GM19395 (cell line): ENCODE data around the gene TMEFF1.
A peak's percentile ranks its signal among the peaks of the same experiment; 100 is the strongest.

Experiments
- ATAC-seq: cut with Tn5 transposase; IDR thresholded peaks from one replicate; pipeline ENCODE4 v1.9.1; 2021; ENCODE audit warnings: mild to moderate bottlenecking, moderate library complexity; ENCODE audit not compliant: unreplicated experiment

Gene TMEFF1

DNA sequence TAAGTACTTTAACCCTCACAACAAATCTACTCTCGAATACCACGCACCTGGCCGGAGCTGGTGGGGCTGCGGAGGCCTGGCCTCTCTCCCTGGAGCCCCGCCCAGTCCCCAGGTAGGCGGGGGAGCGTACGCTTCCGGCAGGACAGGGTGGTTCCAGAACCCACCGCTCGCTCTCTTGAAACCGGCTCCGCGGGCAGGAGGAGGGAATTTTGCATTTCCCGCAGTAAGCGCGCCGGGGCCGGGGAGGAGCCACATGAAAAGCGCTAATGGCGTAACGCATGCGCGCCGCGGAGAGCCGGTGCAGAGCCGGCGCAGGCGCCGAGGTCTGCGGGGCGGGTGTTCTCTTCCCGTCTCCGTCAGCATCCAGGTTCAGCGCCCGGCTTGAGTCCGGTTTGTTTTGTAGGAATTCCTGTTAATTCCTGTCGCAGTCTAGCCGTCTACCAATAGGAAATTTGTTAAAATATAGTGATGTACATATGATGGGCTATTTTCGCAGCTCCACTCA, 125.7 kb downstream of the TMEFF1 start:
- peak; percentile 79 for ATAC-seq

DNA sequence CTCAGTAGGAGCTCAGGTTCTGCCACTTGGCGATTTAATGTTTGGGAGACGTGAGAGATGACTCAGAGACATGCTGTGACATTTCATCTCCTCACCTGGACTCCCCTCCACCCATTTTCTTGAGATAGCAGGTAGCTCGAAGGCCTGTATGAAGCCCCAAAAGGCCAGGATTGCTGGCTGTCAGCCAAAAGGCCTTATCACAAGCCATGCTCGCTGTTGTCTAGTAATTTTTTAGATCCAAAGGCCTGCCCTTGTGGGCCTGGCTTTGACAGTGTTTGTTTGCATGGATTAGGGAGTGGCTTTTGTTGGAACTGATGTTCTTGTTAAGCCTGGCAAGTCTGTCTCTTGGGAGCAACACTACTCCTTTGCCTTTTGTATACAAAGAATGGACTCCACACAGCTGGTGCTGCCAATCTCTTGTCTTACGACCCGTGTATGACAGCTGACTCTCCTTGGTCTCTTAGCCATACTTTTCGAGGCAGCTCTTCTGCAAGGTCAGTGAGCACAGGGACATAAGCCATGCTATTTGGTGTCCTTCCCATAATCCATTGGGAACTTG, 127.7 kb downstream of the TMEFF1 start:
- ATAC-seq, result no peak

DNA sequence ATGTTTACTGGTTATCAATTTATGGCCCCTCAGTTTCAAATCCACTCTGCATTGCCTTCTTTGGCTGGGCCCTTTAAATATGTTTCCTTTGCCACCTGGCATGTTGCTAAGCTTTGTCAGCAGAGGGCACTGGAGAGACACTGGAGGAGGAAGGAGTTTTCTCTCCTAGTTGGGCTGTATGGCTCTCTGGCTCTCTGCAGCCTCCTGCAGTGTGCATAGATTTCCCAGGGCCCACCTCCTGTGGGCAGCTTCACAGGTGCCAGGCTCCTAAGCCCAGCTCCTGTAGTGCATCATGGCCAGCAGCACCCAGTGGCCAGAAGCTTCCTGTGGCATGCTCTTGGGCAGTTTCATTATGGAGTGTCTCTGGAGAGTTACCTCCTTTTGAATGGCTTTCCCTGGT, 128.3 kb downstream of the TMEFF1 start:
- ATAC-seq, result peak; percentile 65

DNA sequence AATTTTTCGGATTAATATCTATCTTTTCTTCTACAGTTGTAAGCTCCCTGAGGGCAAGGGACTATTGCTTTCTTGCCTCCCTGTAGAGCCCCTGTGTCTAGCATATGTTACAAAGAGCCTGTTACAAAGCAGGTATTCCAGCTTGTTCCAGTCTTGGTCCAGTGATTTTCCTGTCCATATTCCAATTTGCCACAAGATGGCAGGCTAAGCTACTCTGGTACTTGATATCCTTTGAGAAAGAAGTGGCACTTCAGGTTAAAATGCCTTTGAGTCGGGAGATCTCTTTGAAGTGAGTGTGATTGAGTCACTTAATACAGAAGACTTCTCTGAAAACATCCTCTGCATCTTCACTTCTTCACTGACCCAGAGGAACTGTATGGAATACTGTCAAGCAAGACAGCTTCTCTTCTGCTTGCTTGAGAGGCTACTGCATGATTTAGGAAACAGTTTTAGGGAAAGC, 129.4 kb downstream of the TMEFF1 start:
- ATAC-seq, result no peak

DNA sequence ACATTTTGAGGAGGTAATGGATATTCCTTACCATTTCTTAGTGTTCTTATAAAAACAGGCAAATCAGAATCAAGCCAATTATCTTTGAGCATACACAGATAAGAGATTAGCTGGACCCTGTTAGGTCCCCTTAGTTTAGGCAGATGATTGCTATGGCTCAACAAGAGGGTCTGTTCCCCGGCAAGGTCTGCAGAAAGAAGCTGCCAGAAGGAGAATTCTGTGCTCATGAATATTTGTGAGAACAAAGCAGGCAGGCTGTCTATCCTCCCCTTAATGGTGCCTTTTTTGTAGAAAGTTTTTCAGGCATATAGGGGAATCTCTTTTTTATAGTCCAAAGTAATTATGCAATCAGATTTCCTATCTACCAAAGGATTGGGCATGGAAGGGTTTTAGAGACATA, 132.5 kb downstream of the TMEFF1 start:
- no peak for ATAC-seq

DNA sequence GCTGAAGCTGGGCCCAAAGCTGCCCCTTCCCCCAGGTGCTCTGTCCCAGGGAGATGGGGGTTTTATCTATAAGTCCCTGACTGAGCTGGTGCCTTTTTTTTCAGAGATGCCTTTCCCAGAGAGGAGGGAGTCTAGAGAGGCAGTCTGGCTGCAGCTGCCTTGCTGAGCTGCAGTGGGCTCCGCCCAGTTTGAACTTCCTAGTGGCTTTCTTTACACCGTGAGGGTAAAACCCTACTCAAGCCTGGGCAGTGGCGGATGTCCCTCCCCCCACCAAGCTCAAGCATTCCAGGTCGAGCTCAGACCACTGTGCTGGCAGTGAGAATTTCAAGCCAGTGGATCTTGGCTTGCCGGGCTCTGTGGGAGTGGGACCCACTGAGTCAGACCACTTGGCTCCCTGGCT, 146.2 kb downstream of the TMEFF1 start:
- no peak for ATAC-seq

DNA sequence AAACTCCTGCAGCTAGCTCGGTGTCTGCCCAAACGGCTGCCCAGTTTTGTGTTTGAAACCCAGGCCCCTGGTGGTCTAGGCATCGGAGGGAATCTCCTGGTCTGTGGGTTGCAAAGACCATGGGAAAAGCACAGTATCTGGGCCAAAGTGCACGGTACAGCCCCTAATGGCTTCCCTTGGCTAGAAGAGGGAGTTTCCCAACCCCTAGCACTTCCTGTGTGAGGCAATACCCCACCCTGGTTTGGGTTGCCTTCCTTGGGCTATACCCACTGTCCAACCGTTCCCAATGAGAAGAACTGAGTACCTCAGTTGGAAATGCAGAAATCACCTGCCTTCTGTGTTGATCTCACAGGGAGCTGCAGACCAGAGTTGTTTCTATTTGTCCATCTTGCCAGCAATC, 146.7 kb downstream of the TMEFF1 start:
- ATAC-seq, result no peak

DNA sequence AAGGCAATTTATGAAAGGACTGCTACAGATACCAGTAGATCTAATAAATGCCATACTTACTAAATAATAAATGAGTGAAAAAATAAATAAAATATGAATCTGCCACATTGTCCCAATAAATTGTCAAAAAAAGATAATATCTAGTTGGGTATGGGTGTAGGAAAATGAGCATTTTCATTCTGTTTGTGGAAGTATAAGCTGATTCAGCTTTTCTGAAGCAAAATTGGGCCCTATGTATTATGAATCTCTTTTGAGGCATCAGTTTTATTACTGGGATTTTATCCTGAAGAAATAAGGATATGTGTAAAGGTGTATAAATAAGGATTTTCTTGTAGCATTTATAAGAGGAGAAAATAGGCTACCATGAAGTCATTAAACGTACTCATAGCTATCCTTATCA, 151.0 kb downstream of the TMEFF1 start:
- no peak for ATAC-seq

DNA sequence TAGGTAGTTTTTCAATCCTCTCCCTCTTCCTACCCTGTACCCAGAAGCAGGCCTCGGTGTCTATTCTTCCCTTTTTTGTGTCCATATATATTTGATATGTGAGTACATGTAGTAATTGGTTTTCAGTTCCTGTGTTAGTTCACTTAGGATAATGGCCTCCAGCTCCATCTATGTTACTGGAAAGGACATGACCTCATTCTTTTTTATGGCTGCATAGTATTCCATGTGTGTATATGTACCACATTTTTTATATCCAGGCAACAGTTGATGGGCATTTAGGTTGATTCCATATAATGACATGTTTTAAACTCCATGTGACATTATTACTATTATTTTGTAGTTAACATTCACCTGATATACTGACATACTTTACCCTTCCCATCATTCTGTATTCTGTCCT, 154.0 kb downstream of the TMEFF1 start:
- ATAC-seq, result no peak
